D721Med (cell line): ENCODE measurements around the gene WDCP.

Experiments used
- DNase-seq: peaks from one replicate; pipeline ENCODE4 v3.0.0; 2011; ENCODE audit warnings: low spot score; ENCODE audit not compliant: insufficient read length
- FAIRE-seq: peaks from 2 replicates; lab custom pipeline; 2011; peaks lifted over from hg19 to GRCh38; lab: Jason Lieb, UNC
- CTCF ChIP-seq: IDR thresholded peaks from 2 replicates; pipeline ENCODE4 v1.5.1; 2012; ENCODE audit warnings: mild to moderate bottlenecking, control low read depth; ENCODE audit not compliant: insufficient read depth; ENCODE audit errors: missing control alignments

WDCP gene

GRCh38 chr2:24058564-24059271 lies 11.5 kb upstream of the WDCP start:
- no peak for FAIRE-seq
- no peak for TF ChIP-seq CTCF
- no peak for DNase-seq

GRCh38 chr2:24055750-24056149 lies 8.6 kb upstream of the WDCP start:
- DNase-seq = no peak
- no peak for TF ChIP-seq CTCF
- FAIRE-seq = no peak

GRCh38 chr2:24054366-24055010 lies 7.3 kb upstream of the WDCP start:
- TF ChIP-seq CTCF = no peak
- DNase-seq (no peak), FAIRE-seq (no peak)

GRCh38 chr2:24052951-24053350 lies 5.8 kb upstream of the WDCP start:
- no peak for TF ChIP-seq CTCF
- DNase-seq = no peak
- FAIRE-seq = no peak

- DNase-seq (no peak), FAIRE-seq (no peak)
- TF ChIP-seq CTCF = no peak
Observed at GRCh38 chr2:24051833-24052232, 4.6 kb upstream of the WDCP start.

- DNase-seq (no peak), FAIRE-seq (no peak)
- TF ChIP-seq CTCF = no peak
Observed at GRCh38 chr2:24050041-24050979, 3.1 kb upstream of the WDCP start.
